HG03378 (cell line): ENCODE data around the gene APOD.
"Not testable (repeated sequence)": the region's sequence is repeated elsewhere in the genome, so short reads cannot be mapped to it uniquely, and the experiment has no call there.

Source experiments
- ATAC-seq: cut with Tn5 transposase; IDR thresholded peaks from one replicate; pipeline ENCODE4 v1.9.1; 2021; ENCODE audit warnings: mild to moderate bottlenecking, moderate library complexity; ENCODE audit not compliant: unreplicated experiment

APOD gene

DNA sequence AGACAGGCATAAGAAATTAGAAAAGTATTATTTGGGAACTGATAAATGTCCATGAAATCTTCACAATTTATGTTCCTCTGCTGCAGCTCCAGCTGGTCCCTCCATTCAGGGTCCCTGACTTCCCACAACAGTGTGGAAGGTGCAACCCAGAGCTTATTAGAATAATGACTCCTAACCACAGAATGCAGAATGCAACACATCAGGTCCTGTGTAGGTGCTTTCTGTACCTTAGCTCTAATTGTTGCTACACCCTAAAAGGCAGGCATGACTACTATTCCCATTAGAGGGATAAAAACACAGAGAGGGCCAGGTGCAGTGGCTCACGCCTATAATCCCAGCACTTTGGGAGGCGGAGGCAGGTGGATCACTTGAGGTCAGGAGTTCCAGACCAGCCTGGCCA, 6.6 kb upstream of the APOD start:
- ATAC-seq: not testable (repeated sequence)

DNA sequence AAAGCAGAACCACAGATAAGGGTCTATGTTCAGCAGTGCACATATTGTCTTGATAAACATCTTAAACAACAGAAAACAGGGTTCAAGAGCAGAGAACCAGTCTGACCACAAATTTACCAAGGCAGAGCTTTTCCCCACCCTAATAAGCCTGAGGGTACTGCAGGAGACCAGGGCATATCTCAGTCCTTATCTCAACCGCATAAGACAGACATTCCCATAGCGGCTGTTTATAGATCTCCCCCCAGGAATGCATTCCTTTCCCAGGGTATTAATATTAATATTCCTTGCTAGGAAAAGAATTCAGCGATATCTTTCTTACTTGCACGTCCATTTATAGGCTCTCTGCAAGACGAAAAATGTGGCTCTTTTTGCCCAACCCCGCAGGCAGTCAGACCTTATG, 6.1 kb upstream of the APOD start:
- not testable (repeated sequence) for ATAC-seq

DNA sequence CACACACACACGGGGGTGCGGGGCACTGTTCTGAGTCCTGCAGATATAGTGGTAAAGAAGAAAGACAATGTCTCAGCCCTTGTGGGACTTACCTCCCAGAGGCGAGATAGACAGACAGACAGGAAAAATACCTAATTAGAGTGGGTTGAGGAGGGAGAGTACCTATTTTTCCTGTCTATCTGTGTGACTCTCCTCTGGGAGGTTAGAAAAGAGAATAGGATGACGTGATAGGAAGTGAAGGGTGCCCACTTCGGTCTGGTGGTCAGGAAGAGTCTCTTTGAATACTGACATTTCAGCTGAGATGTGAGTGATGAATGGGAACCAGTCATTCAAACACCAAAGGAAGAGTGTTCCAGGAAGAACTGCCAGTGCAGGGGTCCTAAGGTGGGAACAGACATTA, 4.1 kb upstream of the APOD start:
- no peak for ATAC-seq

DNA sequence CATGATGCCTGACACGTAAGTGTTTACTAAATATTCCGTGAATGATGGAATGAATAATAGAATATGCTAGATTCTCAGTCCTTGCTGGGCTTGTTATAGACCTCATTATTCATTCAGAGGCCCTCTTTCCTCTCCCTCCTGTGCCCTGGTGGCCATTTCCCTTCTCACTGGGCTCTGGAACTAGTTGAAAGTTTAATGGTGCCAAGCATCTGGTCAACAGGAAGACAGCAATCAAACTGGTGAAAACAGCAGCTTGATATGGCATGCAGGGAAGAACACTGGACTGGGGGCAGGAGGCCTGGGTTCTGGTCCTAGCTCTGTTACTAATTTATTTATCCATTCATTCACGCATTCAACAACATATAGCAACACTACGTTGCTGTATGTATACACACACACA, 3.7 kb upstream of the APOD start:
- ATAC-seq: no peak

DNA sequence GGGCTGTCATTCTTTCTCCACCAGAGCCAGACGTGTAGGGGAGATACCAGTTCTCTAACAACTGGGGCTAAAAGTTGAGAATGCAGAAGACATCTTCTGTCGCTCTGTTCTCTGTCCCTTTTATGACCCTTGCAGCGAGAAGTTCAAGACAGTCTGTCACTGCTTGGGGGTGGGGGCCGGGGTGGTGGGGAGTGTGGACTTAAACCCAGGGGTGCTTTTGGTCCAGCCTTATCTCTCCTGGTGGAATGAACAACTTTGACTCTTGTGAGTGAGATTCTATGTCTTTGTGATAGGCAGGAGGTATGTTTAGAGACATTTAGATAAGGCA, 767 bp upstream of the APOD start:
- ATAC-seq: no peak

DNA sequence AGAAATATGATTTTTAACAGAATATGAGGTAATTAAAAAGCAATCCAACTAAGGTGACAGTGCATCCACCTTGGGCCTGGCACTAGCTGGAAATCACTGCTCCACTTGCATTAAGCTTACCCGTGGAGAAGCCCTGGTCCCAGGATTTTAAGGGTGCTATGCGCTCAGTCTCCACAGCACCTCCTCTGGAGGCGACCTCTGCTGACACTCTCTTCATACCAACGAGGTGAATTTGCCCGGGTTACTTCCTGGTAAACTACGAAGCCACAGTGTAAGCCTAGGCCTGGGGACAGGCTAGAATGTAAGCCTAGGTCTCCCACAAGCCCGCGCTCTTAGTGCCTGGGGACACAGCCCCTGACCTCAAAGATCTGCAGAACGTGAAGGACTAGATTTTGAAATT, 793 bp downstream of the APOD start:
- no peak for ATAC-seq

DNA sequence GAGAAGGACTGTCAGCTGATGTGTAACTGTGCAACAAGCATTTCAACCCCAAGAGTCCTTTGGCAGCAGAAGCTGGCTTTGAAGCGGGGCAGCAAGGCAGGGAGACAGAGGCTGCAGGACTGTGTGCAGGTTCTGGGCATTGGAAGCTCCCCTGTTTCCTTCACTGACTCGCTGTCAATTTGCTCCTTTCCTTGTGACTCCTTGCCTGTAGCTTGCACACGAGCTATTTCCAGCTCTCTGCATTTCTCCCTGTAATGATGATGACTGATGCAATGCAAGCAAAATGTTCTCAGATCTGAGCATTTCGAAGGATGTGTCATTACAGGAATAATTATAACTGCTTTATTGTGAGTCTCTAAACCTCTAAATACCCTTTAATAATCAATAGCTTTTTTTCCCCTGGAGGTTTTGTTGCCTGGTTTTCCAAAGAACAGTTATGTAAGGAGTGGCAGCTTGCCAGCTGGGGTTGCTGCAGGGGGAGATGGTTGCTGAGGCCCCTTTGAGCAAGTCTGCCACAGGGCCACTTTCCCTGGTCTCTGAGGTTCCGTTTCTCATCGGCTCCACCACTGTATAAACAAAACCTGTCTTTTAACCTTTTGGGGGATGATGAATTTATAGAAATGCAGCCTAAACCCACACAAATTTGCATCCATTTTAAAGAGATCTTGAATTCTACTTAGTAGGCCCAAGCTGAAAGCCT, 2.8 kb downstream of the APOD start:
- ATAC-seq: no peak

DNA sequence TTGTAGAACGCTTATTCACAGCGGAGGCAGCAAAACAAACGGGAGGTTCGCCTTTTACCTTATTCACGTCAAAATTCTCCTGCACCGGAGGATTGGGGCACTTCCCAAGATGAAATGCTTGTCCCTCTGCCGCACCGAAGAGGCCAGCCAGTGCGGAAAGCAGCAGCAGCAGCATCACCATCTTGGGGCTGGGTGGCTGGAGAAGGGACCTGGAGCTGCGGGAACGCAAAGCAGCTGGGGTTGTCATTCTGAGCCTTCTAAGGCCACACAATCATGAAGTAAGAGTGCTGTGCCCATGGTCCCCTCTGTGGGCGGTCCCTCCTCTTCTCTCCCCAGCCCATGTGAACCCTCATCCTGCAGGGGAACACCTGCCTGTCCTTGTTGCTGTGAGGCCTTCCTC, 4.5 kb downstream of the APOD start:
- ATAC-seq: no peak

DNA sequence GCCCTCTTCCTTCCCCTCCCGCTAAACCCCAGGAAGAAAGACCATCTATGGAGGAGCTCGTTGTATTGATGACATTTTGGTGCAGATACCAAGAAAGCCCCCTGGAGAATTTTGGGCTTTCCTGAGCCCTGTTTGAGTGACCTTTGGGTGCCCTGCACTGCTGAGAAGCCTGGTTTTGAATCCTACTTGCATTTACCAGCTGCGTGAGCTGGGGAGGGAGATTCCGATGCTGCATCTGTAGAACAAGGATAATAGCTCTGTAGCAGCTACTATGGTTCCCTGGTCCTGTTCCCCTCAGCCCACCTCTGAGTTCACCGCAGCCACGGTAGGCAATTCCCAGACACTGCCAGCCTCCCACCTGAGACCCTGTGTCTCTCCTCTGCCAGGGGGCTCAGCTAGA, 5.2 kb downstream of the APOD start:
- ATAC-seq: no peak

DNA sequence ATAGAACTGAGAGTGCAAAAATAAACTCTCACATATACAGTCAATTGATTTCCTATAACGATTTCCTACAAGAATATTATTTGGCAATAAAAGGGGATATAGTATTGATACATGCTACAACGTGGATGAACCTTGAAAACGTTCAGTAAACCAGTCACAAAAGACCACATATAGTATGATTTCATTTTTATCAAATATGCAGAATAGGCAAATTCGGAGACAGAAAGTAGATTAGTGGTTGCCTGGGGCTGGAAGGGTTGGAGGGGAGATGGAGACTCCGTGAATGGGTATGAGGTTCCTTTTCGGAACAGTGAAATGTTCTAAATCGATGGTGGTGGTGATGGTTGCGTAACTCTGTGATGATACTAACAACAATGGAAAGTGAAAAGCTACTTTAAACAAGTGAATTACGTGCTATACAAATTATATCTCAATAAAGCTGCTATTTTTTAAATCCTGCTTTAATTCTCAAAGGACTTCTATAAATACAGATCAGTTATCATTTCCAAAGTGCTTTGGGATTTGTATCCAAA, 6.0 kb downstream of the APOD start:
- ATAC-seq: no peak

DNA sequence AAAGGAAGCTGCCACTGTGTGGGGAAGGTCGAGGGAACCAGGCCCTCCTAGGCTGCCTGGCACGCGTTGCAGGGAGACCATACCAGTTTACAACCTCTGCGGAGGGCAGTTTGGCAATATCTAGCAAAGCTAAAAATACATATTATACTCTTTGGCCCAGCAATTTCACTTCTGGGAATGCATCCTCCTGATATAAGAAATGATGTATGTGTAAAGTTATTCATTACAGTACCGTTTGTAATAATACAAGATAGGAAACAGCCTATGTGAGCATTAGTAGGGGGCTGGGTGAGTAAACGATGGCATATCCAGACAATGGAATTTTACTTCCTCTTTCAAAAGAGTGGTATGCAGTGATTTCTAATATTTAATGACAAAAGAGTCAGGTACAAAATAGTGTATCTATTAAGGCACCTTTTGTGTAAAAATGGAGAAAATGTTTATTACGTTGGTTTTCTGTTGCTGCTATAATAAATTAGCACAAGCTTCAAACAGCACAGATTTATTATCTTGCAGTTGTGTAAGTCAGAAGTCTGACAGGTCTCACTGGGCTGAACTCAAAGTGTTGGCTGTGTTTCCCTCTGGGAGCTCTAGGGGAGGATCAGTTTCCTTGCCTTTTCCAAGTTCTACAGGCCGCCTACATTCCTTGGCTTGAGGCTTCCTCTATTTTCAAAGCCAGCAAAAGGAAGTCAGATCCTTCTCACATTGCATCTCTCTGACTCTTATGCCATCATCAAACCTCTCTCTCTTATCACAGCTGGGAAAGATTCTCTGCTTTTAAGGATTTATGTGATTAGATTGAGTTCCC, 9.0 kb downstream of the APOD start:
- no peak for ATAC-seq

DNA sequence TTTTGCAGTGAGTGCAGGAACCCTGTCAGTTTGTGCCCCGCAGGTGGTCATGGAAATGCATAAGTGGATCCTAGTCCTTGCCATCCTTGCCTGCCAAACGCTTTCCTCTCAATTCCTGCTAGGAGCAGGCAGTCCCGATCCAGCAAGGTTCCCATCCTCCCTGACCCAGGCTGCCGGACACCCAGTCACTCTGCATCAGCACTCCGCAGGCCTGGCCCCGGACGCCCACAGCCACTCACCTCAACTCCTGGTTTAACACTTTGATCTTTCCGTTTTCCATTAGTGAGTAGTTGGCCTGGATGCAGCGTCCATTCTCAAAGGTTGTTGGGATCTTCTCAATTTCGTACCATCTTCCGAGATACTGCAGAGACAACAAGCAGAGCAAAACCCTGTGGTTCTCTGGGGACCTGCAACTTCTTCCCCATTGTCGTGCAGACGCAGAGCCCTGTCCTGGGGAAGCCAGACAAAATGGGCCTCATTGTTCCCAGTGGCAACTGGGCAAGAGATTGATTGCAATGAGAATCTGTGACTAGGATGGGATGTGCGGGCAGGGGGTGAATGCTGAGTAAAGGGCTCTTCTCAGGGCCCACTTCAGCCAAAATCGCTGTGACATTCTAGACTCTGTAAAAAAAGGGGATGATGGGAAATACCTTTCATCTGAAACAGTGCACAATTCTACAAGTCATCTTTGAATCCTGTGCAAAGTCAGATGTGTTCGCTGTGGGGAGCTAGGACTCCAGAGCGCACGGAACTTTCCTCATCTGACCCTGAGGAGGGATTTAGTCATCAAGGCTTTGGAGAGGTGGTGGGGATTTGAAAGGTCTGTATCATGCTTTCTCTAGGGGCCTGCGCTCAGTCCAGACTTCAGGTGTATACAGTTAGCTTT, 9.9 kb downstream of the APOD start:
- no peak for ATAC-seq

DNA sequence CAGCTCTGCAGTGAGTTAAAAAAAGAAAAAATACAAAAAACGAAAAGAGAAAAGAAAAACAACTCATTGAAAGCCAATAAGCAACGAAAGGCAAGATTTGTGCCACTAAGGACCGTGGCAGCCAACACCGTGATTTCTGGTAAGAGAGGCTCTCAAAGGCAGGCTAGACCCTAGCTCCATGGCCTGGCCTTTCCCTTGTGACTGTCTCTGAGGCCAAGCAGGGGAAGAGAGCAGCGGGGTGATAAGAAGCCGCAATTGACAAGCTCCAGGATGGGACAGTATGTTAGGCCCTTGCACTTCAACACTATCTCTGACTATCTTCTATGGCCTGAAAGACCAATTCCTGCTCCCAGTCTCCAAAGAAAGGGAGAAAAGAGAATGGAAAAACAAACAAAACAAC, 12.4 kb downstream of the APOD start:
- ATAC-seq: no peak

DNA sequence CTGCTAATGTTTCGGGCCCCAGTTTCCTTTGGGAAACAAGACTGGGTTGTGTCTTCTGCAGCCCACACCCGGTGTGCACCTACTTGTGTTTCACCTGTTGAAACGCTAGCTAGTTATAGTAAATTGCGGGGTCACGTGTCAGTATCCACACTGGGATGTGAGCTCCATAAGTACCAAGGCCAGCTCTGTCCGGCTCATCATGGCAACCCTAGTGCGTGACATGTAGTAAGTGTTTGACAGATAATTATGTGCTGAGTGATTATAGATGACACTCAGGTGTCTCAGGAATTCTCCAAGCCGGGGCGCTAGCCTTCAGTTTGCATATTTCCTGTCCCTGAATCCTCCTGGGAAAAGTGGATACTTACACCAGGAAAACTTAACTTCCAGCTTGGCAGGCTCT, 12.8 kb downstream of the APOD start:
- ATAC-seq: no peak

DNA sequence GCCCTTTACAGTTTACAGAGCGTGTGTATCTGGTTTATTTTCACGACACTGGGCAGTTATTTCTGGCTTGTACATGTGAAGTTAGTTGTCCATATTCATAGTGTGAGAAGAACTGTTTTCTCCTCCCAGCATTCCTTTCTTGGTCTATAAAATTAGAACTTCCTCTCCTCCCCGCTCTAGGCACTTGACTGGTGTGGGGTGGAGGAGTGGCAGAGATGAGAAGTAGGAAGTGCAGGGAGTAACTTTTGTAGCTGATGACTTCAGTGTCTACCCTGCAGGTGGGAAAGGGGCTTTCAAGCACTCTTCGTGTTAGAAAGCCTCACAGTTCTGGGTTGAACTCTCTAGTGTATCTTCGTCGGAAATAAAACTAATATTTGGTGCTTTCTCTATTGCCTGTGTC, 13.4 kb downstream of the APOD start:
- no peak for ATAC-seq

DNA sequence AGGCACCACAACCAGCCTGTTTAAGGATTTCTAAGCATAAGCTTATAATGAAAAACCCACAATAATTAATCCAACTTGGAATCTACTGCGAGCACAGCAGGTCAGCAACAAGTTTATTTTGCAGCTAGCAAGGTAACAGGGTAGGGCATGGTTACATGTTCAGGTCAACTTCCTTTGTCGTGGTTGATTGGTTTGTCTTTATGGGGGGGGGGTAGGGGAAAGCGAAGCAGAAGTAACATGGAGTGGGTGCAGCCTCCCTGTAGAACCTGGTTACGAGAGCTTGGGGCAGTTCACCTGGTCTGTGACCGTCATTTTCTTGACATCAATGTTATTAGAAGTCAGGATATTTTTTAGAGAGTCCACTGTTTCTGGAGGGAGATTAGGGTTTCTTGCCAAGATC, 15.1 kb downstream of the APOD start:
- ATAC-seq: no peak

DNA sequence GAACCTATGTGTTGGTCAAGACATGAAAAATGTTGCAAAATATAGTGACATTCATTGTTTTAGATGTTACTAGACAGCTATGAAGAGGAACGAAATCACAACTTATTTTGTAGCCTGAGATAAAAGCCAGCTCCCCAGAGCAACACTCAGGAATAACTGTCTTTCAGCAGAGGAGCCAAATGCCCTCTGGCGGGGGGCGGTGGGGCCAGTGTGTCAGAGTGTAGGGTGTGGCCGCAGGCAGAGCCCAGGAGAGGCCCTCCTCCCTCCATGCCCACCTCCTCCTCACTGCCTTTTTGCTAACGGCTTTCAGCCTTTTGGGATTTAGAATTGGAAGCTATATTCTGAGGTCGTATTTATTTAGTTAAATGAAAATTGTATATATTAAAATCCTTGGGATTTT, 16.9 kb downstream of the APOD start:
- ATAC-seq: no peak

DNA sequence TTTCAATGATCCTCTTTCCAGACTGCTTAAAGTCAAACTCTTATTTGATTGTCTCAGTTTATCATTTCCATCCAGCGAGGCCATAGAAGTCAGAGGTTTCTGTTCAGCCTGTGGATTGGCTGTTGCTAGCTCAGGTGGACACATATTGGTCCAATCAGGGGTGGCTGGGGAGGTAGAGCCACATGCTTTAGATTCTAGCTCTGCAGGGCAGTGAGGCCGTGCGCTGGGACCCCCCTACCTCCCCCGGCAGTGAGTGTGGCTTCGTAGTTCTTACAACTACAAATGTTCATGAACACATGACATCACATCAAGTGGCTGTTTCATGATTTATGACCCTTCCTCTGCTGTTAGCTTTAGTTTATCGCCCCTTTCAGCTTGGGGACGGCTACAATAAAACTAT, 18.0 kb downstream of the APOD start:
- no peak for ATAC-seq

DNA sequence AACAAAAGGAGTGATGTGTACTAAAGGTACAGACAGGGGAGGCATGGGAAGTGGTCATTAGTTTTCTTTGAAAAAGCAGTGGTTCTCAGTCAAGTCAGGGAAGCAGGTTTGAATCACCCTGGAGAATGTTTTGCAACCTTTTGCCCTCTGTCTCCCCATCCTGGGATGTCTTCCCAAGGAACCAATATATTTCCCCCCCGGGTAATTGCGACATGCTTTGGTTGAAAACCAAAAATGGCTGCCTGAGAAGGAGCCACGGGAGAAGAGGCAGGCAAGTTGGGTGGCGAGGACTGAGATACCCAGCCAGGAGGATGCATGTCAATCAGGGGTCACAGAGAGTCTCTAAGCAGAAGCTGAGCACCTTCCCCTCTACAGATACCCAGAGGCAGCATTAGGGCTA, 20.4 kb downstream of the APOD start:
- no peak for ATAC-seq

DNA sequence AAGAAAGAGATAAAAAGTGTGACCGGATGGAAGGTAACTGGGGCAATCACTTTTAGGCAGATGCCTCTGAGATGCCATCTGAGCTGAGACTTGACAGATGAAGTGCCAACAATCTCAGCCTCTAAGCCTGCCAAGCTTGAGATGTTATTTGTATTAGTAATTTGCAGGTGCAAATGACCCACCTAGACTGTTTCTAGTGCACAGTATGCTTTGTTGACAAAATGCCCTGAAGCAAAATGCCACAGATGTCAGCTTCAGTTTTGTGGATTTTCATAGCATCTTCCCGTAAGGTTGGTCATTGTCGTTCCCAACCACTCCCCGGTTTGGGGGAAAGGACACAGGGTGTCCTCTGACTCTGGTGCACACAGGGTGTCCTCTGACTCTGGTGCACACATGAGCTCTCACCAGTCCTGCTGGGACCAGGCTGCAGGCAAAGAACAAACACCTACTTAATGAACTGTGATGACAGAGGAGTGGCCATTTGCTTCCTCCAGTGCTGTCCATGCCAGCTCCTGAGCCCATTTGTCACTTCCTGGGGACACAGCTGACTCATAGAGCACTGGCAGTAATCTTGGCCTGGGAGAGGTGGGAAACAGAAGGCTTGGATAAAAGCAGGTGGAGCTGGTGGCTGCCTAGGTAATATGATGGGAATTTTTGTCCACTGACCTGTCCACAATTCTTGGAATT, 23.9 kb downstream of the APOD start:
- no peak for ATAC-seq

DNA sequence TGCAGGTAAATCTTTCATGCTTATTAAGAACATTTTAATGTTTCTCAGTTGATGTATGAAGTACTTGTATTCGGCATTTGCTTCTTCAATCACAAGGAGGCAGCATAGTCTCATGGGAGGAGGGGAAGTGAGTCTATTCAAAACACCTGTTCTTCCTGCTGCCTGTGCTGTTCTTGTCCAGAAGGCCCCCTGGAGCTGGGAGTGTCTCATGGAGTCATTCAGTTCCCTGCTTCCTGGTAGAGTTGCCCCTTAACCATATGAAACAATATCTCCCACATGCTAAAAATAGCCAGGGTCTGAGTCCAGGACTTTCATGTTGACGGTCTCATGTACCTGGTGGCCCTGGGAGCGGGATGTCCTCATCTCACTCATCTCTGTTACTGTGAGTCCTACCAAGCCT, 25.1 kb downstream of the APOD start:
- no peak for ATAC-seq
